SU-DHL-6 (cell line): ENCODE results near the gene ATP5PB.

Experiments used
- CTCF ChIP-seq: fragments of 200-600 bp; sonication (generic); IDR thresholded peaks from one replicate; pipeline ENCODE4 v1.5.1; 2017; ENCODE audit warnings: antibody characterized with exemption, mild to moderate bottlenecking, low read length, moderate library complexity; ENCODE audit not compliant: insufficient read depth, poor library complexity, severe bottlenecking
- EZH2phosphoT487 ChIP-seq: fragments of 200-600 bp; sonication (generic), shearing (Covaris generic); conservative IDR thresholded peaks from 2 replicates; pipeline ENCODE4 v1.6.1; 2018; ENCODE audit warnings: mild to moderate bottlenecking, antibody characterized with exemption, low read length, moderate library complexity, mixed read lengths

GRCh38 chr1:111439461-111440351 is 9.6 kb upstream of the ATP5PB start:
- no peak for TF ChIP-seq CTCF
- no peak for TF ChIP-seq EZH2phosphoT487
